ENCODE data around the gene FBXW2.

GRCh38 chr9:120716483-120716882 lies 76.7 kb downstream of the FBXW2 start:
- TF ChIP-seq CTCF (IDR thresholded peaks at IDR 0.05) (no peak), POLR2A (IDR thresholded peaks at IDR 0.05) (no peak)

All from adrenal gland (tissue), 5 donors.